ENCODE measurements around the gene DIAPH2.

The DIAPH2 gene

GRCh38 chrX:97159916-97160800 lies 475.5 kb downstream of the DIAPH2 start:
- peaks cover 9% of the 10 kb centered on the region for H3K4me1 Mint-ChIP-seq
- DNase-seq = no peak
- no peak overlapping the region for H3K4me3 Mint-ChIP-seq
- no peaks in the 10 kb centered on the region for H3K36me3 Mint-ChIP-seq (ENCODE audit: low read depth)
- H3K9me3 Mint-ChIP-seq = no peaks in the 10 kb centered on the region
- peaks cover 5% of the 10 kb centered on the region for H3K27me3 Mint-ChIP-seq (ENCODE audit: low read depth, poor library complexity)
- peak overlapping the region; percentile 48 for H3K27ac Mint-ChIP-seq
- TF ChIP-seq, protein P1, sequence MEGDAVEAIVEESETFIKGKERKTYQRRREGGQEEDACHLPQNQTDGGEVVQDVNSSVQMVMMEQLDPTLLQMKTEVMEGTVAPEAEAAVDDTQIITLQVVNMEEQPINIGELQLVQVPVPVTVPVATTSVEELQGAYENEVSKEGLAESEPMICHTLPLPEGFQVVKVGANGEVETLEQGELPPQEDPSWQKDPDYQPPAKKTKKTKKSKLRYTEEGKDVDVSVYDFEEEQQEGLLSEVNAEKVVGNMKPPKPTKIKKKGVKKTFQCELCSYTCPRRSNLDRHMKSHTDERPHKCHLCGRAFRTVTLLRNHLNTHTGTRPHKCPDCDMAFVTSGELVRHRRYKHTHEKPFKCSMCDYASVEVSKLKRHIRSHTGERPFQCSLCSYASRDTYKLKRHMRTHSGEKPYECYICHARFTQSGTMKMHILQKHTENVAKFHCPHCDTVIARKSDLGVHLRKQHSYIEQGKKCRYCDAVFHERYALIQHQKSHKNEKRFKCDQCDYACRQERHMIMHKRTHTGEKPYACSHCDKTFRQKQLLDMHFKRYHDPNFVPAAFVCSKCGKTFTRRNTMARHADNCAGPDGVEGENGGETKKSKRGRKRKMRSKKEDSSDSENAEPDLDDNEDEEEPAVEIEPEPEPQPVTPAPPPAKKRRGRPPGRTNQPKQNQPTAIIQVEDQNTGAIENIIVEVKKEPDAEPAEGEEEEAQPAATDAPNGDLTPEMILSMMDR (IDR thresholded peaks at IDR 0.05) = no peak

- Mint-ChIP-seq H3K36me3 (ENCODE audit: low read depth) (no peaks in the 10 kb centered on the region), H3K27ac (no peak overlapping the region), H3K4me1 (peaks cover 4% of the 10 kb centered on the region), H3K4me3 (no peak overlapping the region), H3K27me3 (ENCODE audit: low read depth, poor library complexity) (peaks cover 2% of the 10 kb centered on the region), H3K9me3 (no peaks in the 10 kb centered on the region)
- DNase-seq = no peak
- TF ChIP-seq, protein P1 (IDR thresholded peaks at IDR 0.05) = no peak
These were observed 482.7 kb downstream of the DIAPH2 start for GRCh38 chrX:97167333-97167732.

DNA sequence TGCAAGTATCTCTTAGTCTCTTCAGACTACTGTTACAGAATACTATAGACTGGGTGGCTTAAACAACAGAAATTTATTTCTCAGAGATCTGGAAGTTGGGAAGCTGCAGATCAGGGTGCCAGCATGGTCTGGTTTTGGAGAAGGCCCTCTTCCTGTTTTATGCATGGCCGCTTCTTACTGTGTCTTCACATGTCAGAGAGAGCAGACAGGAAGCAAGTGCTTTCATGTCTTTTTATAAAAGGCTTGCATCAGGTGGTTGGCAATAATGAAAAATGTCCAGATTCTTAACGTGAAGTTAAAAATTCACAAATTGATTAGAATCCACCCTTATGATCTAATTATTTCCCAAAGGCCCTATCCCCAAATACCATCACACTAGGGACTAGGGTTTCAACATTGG lies 484.0 kb downstream of the DIAPH2 start:
- H3K27me3 Mint-ChIP-seq (ENCODE audit: low read depth, poor library complexity) = peaks cover 2% of the 10 kb centered on the region
- no peak for DNase-seq
- H3K36me3 Mint-ChIP-seq (ENCODE audit: low read depth) = no peaks in the 10 kb centered on the region
- H3K4me3 Mint-ChIP-seq = no peak overlapping the region
- H3K9me3 Mint-ChIP-seq = no peaks in the 10 kb centered on the region
- peak overlapping the region; percentile 51 for H3K27ac Mint-ChIP-seq
- peaks cover 4% of the 10 kb centered on the region for H3K4me1 Mint-ChIP-seq
- TF ChIP-seq, protein P1 (IDR thresholded peaks at IDR 0.05) = no peak

- no peak overlapping the region for H3K4me3 Mint-ChIP-seq
- H3K9me3 Mint-ChIP-seq = peaks cover 10% of the 10 kb centered on the region
- H3K27ac Mint-ChIP-seq = no peak overlapping the region
- H3K36me3 Mint-ChIP-seq (ENCODE audit: low read depth) = peaks cover 8% of the 10 kb centered on the region
- TF ChIP-seq, protein P1 (IDR thresholded peaks at IDR 0.05) = no peak
- H3K4me1 Mint-ChIP-seq = no peaks in the 10 kb centered on the region
- DNase-seq = no peak
- H3K27me3 Mint-ChIP-seq (ENCODE audit: low read depth, poor library complexity) = no peaks in the 10 kb centered on the region
These were observed 490.5 kb downstream of the DIAPH2 start for GRCh38 chrX:97175147-97175546.

- H3K9me3 Mint-ChIP-seq = no peaks in the 10 kb centered on the region
- H3K4me1 Mint-ChIP-seq = no peaks in the 10 kb centered on the region
- no peak overlapping the region for H3K27ac Mint-ChIP-seq
- no peak overlapping the region for H3K4me3 Mint-ChIP-seq
- TF ChIP-seq, protein P1 (IDR thresholded peaks at IDR 0.05) = no peak
- no peak for DNase-seq
- no peaks in the 10 kb centered on the region for H3K27me3 Mint-ChIP-seq (ENCODE audit: low read depth, poor library complexity)
- no peaks in the 10 kb centered on the region for H3K36me3 Mint-ChIP-seq (ENCODE audit: low read depth)
These were observed 505.0 kb downstream of the DIAPH2 start for GRCh38 chrX:97189668-97190067.

- H3K27me3 Mint-ChIP-seq (ENCODE audit: low read depth, poor library complexity) = peaks cover 3% of the 10 kb centered on the region
- TF ChIP-seq, protein P1 (IDR thresholded peaks at IDR 0.05) = no peak
- H3K36me3 Mint-ChIP-seq (ENCODE audit: low read depth) = peaks cover 6% of the 10 kb centered on the region
- H3K4me3 Mint-ChIP-seq = no peak overlapping the region
- H3K9me3 Mint-ChIP-seq = peaks cover 16% of the 10 kb centered on the region
- DNase-seq = no peak
- H3K27ac Mint-ChIP-seq = no peak overlapping the region
- peaks cover 6% of the 10 kb centered on the region for H3K4me1 Mint-ChIP-seq
These were observed 514.9 kb downstream of the DIAPH2 start for GRCh38 chrX:97199501-97199900.

All from nephron progenitor cell (in vitro differentiated cells).